Measurements from ENCODE around the gene GRID1.

Gene GRID1

DNA sequence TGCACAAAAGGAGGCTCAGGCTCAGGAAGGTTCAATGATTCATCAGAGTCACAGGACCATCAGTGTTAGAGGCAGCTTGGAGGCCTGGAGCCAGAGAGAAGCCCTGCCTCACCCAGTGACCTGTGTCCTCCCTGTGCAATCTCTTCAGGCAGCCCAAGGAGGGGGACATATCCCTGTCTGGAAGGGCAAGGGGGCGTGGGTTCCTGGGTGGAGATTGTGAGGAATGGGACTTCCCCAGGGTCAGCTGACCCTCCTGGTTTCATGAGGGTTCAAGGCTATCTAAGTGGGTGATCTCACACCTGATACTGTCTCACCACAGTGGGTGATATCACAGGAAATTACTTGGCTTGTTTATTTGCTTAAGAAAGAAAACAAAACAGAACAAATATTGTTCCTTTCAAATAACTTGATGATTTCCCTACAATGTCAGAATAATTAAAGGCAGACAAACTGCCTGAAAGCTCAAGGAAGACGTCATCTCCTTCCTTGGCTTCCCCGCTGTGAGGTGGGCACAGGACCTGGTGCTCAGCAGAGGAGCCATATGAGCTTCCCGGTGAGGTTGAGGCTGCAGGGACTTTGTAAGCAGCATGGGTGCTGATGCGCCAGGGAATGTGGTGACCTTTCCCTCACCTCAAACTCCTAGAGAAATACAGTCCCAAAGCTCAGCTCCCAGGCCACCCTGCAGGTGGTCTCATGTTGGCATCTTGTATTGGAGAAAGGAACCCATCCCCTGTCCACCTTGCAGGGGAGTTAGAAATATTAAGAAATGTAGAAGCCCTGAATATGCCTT, 763.2 kb downstream of the GRID1 start:
- no peak for DNase-seq

DNA sequence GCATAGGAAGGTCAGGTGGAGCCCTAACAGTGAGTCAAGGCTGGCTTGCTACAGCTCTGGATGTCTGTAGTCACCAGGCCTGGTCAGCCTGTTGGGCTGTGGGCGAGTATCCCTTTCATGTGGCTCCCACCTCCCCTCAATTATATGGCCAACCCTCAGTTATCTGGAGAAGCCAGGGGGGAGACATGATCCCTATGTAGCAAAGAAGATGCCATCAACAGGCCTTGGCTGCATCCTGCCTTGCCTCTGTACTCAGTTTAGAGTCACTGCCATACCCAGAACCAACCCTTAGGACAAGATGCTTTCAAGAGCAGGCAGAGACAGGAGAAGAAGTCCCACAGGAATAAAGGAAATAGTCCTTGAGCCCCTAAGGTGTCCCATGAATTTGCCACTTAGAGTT, 763.9 kb downstream of the GRID1 start:
- no peak for DNase-seq

DNA sequence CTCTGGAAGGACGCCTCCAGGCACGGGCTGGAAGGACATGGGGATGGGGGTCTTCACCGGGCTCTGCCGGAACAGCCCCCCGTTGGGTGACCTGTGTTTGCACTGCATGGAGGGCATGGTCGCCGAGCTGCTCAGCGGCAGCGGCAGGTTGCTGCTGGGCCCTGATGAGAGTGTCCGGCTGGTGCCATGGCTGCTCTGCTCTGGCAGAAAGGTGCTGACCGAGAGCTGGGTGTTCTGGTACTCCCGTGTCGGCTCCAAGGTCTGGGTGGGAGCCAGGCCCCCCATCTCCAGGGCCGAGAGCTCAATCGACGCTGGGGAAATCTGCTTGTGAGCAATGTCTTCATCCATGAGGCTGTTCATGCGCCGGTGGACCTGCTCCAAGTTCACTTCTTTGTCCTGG, 764.3 kb downstream of the GRID1 start:
- DNase-seq, result no peak

DNA sequence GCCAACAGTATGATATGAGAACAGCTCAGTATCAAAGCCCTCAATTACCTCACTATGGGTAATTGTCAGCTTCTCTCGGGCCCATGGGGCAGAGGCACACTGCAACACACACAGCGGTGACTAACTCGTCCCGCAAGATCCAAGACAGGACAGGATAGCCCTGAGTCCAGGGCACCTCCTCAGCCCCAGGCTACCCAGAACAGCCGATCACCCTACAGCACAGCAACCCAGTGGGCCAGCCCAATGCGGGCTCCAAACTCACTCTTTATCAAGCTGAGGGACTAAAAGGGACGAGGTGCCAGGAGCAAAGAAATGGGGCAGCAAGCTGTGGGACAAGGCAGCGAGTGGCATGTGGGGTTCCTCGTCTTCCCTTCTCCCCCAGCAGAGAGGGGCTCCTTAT, 765.1 kb downstream of the GRID1 start:
- DNase-seq, result no peak

DNA sequence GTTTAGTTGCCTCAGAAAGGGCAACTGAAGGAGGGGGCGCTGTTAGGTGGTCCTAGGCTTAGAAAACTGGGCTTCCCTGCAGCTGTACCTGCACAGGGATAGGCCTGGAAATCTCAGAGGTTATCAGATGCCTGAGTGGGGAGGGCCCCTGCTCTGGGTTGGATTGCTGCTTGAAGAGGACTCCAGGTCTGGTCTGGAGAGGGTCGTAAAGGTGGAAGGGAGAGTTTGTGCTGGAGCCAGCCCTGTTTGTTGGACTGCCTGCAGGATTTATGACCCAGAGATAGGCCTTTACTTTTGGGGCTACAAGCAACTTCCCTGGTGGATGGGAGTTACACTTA, 765.9 kb downstream of the GRID1 start:
- DNase-seq, result no peak

DNA sequence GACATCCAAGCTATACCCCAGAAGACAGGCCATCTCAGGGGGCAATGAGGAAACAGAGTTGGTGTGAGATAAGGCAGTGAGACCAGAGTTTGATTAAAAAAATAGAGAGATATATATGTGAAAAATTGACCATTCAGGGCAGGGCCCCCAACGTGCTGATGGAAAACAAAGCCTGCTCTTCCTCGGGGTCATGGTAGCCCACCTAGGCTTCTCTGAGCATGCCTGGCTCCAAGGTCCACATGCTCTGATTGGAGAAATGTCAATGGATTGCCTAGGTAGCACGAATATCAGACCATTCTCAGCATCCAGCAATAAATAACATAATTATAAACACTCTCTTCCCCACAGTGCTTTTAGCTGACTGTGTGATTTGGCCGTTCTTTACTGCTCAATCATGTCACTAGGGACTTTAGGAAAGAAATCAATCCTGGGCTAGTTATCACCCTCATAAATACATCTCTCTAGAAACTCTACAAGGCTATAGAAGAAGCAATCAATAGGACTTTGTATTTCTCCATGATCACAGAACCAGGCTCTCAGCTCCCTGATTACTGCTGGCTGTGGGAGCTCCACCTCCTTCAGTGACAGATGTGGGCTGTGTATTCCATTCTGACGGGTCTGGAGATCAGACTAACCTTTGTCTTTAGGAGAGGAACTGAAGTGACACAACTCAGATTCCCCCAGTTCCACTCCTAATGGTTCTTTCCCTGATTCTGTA, 766.4 kb downstream of the GRID1 start:
- no peak for DNase-seq

DNA sequence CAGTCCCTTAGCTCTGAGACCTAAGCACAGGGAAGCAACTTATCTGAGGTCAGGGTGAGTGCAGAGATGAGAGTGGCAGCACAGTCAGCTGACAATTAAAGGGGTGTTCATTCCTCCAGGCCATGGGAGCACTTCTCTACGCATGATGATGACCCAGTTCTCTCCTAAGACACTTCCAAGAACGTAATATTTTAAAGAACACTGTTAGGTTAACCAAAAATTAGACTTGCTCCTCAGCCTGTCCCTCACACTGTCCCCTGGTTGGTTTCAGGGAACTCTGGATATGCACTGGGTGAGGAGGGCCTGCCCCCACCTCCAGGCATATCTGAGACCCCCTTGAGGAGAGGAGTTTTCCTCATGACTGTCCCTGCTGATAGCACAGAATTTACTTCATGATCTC, 767.5 kb downstream of the GRID1 start:
- no peak for DNase-seq

DNA sequence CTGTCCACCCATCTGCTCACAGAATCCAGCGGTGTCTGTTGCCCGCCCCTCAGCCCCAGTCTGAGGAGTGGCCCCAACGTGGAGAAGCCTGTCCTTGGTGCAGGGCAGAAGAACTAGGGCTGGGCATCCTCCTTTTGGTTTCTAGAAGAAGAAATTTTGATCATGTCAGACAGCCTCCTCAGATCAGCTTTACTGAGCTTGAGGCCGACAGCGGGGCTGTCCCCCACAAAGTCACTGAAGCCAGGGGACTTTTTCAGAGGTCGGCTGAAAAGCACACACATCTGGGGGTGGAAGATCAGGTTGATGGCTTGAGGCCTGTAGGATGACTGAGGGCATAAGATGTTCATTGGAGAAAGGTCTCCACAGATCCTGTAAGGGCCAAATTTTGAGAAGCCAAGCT, 767.9 kb downstream of the GRID1 start:
- no peak for DNase-seq

DNA sequence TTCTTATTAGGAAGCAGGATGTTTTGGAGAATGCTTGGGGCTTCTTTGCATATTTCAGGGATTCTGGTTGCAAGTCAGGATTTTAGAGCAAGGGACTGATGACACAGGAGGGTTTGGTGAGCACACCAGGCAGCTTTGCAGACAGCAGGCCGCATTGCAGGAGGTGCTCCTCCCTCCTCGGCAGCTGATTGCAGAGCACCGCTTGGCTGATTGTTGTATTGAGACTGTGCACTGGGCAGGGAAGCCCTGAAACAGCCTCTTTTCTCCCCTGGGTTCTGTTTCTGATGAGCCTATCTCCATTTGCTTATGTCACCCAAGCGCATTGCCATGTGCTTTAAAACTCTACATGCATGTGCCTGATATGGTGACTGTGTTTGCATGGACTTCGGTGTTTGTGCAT, 769.6 kb downstream of the GRID1 start:
- no peak for DNase-seq

DNA sequence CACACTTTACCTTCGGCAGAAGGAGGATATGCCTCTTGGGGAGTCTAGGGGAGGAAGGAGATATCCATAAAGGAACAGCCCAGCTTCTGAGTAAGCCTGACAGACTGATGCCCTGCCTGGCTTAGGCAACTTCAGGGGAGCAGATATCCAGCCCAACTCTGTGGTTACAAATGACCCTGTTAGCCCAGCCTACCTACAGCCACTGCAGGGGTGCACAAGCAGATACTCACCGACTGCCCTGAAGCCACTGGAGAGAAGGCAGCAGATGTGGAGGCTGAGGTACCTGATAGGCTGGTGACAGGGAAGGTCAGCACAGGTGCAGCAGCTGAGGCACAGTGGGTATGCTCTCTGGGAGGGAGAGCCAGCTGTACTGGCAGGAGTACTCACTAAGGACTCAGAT, 770.2 kb downstream of the GRID1 start:
- no peak for DNase-seq

DNA sequence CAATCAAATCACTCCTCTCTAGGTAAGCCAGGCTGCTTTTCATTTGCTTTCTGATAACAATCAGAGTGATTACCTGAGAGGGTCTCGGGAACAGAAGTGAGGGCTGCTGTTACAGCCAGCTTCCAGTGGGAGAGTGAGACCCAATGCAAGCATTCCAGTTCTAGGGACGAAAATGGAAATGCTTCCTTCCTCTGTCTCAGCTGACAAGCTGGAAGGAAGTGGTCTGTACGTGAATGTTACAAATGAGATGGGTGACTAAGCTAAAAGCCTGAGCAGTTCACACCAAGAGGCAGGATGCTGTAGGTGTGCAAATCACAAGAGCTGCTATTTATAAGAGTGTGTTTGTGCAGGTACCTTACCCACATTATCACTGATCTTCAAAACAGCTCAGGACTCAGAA, 772.4 kb downstream of the GRID1 start:
- no peak for DNase-seq

DNA sequence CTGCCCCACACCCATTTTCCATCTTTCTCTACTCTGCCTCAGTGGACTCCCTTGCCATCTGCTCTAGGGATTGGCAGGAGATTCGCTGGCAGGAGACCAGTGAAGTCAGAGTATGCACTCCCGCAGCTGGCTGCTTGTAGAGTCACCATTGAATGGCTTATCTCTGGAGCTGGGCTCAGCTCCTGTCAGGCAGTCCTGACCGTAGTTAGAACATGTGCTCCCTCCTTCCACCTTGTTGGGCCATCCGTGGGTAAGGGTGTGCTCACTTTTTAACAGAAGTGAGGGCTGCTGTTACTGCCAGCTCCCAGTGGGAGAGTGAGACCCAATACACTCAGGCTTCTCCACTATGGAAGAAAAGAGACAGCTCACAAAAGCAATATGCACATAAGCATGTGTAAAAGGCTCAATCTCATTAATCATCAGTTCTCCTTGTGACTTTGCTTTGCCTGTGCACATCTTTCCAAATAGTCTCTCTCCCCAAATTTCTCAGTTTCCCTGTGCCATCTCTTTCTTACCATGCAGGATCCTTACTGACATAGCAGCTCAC, 773.3 kb downstream of the GRID1 start:
- DNase-seq, result no peak

DNA sequence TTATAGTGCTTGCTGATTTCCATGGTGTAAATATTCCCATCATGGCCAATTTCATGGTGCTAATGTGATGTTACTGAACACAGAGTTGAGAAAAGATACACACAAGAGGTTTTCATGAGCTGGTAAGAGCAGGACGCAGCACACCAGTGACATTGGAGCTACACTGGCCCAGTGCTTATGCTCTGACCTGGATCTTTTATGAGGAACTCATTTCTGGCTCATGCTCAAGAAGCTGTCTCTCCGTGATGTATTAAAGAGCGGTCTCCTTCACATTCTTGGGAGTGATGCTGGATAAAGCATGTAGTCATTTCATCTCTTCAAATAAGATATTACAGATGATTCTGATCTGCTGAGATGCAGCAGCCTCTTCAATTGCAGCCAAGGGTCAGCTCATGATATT, 785.2 kb downstream of the GRID1 start:
- no peak for DNase-seq

DNA sequence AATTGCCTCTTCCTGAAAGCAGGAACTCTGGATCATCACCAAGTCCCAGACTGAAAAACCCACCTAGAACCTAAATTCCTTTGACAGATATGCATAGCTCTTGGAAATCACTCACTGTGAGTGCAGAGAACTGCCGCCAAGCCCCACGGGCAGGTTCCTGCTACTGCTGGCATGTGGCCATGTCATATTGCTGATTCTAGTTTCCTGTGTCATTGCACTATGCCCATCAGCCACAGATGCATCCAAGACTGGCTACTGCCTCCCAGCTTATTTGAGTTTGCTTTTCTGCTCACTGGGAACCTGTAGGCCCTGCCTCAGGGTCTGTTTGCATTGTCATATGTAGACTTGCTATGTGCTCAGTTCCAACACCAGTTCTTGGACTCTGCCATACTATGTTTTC, 786.0 kb downstream of the GRID1 start:
- DNase-seq, result no peak

DNA sequence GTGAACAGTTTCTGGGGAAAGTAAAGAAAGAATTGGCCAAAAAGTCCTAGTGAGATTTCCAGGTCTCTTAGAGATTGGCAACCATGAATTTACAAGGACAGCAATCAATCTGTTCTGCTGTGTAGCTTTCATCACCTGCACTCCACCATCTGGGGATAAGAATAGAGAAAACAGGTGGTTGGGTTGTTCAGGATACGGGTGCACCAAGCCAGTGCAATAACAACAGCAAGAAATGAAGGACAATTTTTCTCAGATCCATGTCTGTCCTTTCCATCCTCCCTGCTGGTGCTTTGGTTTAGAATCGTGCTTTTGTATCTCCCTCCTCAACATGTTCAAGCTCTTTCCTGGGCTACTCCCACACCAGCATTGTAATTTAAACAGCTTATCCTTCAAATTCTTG, 787.7 kb downstream of the GRID1 start:
- no peak for DNase-seq

DNA sequence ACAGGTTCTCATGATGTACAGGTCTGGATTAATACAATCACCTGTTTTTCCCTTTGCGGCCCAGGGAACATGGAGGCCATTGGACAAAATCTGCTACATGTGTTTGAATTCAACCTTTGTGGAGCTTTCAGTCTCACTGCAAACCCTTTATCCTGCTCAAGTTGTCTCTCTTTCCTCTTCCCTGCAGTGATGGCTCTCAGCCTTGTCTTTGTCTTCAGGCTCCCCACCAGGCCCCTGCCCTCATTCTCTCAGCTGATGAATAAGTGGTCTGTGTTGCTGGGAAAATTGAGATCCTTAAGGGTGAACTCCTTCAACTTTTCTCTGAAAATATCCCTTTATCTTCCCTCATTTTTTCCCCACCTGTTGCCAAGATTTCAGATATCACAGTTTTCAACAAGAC, 791.2 kb downstream of the GRID1 start:
- no peak for DNase-seq

DNA sequence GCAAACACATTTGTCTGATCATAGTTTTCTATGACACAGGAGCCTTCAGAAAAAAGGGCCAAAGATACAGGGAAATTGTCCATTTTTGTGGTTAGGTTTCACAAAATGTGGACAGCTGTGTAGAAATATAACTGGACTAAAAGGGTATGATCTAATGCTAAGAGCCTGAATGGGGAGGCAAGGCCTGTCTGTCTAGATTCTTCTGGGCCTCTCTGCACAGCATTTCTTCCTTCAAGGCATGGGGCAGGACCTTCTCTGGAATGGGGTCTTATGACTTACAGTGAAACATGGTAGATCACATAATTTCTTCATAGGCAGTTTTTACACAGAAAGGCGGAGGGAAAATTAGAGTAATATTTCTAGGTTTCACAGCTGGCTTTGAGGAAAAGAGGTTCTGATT, 795.7 kb downstream of the GRID1 start:
- no peak for DNase-seq

DNA sequence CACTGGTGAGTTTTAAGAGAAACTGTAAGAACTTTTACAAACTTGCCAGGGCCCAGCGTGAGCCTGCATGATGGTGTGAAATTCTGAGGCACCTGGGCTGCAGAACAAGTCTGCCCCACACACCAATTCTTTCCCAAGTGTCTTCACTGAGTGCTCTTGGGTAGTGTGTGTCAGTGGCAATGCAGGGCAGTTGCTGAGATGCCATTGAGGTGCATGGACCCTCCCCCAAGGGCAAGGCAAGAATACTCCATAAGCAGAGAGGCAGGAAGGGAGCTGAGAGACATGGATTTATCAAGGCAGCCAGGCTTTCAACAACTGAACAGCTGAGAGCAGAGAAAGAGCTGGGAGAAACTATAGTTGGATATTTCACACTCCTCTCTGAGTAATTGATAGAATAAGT, 801.2 kb downstream of the GRID1 start:
- no peak for DNase-seq

DNA sequence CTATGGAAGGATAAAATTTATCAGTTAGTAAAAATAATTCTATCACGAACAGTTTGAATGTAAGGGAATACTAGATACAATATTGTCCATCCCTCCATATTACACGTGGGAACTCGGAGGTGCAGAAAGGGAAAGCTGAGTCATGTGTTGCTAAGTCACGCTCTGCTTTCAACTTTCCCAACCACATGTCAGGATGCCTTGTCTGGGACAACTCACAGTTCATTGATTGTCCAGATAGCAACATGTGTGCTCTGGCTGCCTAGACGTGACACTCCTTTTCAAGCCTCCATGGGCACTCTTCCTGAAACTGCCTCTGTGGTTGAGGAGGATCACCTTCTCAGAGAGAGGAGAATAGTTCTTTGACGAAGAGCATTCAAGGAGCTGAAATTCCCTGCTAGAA, 808.1 kb downstream of the GRID1 start:
- no peak for DNase-seq

DNA sequence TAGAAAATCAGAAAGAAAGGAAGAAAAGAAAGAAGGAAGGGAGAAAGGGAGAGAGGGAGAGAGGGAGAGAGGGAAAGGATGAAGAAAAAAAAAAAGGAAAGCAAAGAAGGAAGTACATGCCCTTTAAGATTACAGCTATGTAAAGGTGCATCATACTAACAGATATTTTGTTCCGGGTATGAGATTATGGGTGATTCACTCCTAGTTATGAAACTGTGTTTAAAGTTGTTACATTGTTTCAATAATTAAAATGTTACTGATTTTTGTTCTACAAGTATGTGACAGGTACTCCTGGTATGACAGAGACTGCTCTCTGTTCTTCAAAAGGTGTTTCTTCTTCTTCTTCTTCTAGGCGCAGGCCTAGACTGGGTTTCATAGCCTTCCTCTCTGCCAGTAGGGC, 808.9 kb downstream of the GRID1 start:
- DNase-seq, result no peak

DNA sequence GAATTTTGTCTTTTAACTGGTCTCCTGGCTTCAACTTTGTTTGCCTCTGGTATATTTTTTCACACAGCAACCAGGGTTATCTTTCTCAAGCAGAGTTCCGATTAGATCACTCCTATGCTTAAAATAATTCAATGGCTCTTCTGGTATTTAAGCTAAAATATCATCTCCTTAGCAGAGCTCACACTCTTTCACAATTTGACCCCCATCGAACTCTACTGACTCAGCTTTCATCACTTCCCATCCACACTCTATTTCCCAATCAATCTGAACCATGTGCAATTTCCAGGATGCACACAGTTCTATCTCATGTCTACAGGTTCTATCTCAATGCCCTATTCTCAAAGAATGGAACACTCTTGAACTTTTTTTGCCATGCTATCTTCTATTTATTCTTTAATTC, 809.5 kb downstream of the GRID1 start:
- DNase-seq, result no peak
